ENCODE data around the gene GAP43.
"Not testable (repeated sequence)": the region's sequence is repeated elsewhere in the genome, so short reads cannot be mapped to it uniquely, and the experiment has no call there.

Gene GAP43

GRCh38 chr3:115741650-115742049 lies 118.3 kb downstream of the GAP43 start:
- in situ Hi-C loops (cut with MboI; ENCODE audit: low sequenced_read_pairs) = no loop called here

- in situ Hi-C loops (cut with MboI; ENCODE audit: low sequenced_read_pairs) = not testable (repeated sequence)
Measured at GRCh38 chr3:115744516-115744915, 121.2 kb downstream of the GAP43 start.

- in situ Hi-C loops (cut with MboI; ENCODE audit: low sequenced_read_pairs) = not testable (repeated sequence)
Measured at GRCh38 chr3:115752978-115753377, 129.7 kb downstream of the GAP43 start.

GRCh38 chr3:115758076-115758763 lies 134.9 kb downstream of the GAP43 start:
- in situ Hi-C loops (cut with MboI; ENCODE audit: low sequenced_read_pairs) = no loop called here

GRCh38 chr3:115760716-115761115 lies 137.4 kb downstream of the GAP43 start:
- in situ Hi-C loops (cut with MboI; ENCODE audit: low sequenced_read_pairs) = no loop called here

GRCh38 chr3:115761927-115762305 lies 138.6 kb downstream of the GAP43 start:
- in situ Hi-C loops (cut with MboI; ENCODE audit: low sequenced_read_pairs) = no loop called here

GRCh38 chr3:115766587-115767482 lies 143.5 kb downstream of the GAP43 start:
- in situ Hi-C loops (cut with MboI; ENCODE audit: low sequenced_read_pairs) = no loop called here

- in situ Hi-C loops (cut with MboI; ENCODE audit: low sequenced_read_pairs) = no loop called here
Measured at GRCh38 chr3:115768661-115769060, 145.4 kb downstream of the GAP43 start.
